GM19351 (cell line): ENCODE measurements around the gene BTG1.

ENCODE experiments used
- ATAC-seq: cut with Tn5 transposase; IDR thresholded peaks from one replicate; pipeline ENCODE4 v1.9.1; 2021; ENCODE audit warnings: mild to moderate bottlenecking, moderate library complexity; ENCODE audit not compliant: unreplicated experiment

The BTG1 gene

GRCh38 chr12:92134638-92135274 is 10.9 kb downstream of the BTG1 start:
- ATAC-seq, result peak; percentile 20

DNA sequence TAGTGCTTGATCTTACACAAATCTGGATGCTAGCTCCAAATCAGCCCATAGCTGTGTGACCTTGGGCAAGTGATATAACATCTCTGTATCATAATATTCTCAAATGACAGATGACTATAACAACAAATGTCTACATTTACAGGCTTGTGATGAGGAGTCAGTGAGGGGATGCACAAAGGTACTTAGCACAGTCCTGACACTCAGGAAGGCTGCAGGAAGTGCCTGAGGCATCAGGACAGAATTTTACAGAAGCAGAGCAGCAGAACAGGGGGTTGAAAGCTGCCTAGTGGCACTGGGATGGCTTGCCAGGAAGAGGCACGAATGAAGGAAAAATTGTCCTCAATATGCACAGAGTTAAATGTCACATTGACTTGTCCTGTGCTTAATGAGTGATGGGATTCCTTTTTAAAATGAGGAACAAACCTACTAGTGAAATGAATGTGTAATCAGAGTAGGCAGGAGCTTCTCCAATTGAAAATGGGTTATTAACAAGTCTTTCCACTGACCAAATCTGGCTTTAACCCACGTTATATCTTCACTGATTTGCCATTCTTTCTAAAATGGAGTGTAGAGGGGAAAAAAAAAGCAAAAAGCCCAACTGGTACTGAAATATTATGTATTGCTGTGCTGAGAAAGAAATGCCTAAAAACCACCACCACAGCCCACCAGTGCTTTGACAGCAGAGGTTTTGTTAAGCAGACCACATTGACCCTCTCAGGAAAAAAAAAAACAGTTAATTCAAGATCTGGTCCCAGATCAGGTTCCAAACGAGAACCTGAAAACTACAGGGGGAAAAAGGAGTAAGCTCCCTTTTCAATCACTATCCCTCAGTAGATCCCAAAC is 11.6 kb downstream of the BTG1 start:
- ATAC-seq, result peak; percentile 39

DNA sequence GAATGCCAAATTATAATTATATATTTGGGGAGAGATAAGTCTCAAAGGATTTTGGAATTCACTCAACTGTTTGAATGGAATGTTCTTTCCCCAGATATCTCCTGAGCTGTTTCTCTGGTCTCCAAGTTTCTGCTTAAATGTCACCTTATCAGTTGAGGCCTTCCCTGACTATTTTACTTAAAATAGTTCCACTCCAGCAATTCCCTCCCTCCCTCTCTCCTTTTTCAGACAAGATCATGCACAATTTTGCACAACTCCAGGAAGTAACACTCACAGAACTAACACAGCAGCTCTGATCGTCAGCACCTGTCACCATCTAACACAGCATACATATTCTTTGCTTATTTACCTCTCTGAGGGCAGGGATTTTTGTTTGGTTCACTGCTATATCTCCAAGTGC is 12.5 kb downstream of the BTG1 start:
- no peak for ATAC-seq

DNA sequence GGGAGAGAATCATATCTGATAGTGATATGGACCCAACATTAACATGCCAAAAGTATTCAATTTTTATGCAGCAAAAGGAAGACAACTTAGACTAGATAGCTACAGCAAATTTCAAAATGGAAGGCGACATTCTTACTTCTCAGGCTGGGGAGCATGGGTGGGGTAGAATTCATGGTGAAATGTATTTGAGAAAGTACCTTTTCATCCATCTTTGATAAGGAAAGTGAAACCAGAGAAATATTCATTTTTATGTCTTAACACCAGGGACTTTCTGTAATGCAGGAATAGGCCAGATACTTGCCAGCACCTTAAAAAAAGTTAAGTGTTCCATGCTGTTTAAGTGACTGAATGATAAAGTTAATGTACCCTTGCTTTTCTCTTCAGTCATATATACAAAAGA is 13.4 kb downstream of the BTG1 start:
- ATAC-seq, result no peak

DNA sequence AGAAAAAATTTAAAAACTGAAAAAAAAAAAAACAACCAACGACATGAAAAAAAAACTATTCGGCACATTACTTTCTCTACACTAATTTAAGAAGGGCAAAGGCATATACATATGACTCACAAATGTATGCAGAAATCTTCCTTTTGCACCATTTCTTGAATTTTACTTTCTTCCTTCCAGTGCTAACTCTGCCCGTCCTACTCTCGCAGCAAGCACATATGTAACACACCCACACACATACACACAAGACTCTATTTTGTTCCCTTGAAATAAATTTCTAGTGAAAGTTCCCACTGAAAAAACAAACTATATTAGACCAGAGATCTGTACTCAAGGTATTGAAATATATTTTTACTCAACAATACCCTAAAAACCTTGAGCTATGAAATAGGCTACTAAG is 14.6 kb downstream of the BTG1 start:
- ATAC-seq, result no peak

- no peak for ATAC-seq
Observed at GRCh38 chr12:92129609-92130008, 16.0 kb downstream of the BTG1 start.

GRCh38 chr12:92128612-92129011 is 17.0 kb downstream of the BTG1 start:
- no peak for ATAC-seq

GRCh38 chr12:92124689-92125029 is 21.0 kb downstream of the BTG1 start:
- ATAC-seq, result peak; percentile 28

- ATAC-seq, result peak; percentile 43
Observed at GRCh38 chr12:92123780-92124688, 21.6 kb downstream of the BTG1 start.

DNA sequence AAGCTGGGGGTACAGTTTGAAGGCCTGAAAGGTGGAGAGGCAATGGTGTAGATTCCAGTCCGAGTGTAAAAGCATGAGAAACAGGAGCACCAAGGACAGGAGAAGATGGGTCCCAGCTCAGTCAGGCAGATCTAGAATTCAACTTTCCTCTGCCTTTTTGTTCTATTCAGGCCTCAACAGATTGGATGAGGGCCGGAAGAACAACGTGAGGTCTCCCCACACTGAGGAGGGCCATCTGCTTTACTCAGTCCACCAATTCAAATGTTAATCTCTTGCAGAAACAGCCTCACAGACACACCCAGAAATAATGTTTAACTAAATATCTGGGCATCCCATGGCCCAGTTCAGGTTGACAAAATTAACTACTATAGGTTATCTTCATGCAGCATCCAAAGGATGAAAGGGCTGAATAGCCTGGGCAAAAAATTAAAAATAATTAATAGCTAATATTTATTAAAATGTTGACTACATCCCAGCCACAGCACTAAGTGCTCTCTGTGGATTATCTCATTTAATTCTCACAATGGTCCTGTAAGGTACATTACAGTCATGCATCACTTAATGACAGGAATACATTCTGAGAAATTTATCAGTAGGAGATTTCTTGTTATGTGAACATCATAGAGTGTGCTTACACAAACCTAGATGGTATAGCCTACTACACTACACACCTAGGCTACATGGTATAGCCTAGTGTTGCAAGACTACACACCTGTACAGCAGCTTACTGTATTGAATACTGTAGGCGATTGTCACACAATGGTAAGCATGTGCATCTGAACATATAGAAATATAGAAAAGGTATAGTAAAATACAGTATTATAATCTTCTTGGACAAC is 22.5 kb downstream of the BTG1 start:
- ATAC-seq, result no peak

DNA sequence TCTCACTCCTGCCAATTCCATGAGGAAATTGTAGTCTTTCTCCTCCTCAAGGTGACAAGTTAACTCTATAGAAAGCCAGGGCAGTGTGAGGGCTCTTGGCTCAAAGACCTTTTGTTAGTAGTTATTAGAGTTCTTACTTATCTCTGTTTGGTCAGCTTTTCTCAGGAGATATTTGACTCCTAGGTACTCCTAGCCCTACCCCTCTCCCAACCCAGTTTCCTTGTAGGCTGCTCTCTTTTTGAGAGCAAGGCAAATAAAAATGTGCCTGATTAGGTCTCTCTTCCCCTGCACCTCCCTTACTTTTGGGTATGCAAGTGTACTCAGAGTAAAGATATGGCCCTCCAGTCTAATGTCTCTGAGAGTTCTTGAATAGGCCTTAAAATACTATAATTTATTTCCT is 23.8 kb downstream of the BTG1 start:
- no peak for ATAC-seq

- ATAC-seq, result no peak
Observed at GRCh38 chr12:92118826-92119536, 26.7 kb downstream of the BTG1 start.

DNA sequence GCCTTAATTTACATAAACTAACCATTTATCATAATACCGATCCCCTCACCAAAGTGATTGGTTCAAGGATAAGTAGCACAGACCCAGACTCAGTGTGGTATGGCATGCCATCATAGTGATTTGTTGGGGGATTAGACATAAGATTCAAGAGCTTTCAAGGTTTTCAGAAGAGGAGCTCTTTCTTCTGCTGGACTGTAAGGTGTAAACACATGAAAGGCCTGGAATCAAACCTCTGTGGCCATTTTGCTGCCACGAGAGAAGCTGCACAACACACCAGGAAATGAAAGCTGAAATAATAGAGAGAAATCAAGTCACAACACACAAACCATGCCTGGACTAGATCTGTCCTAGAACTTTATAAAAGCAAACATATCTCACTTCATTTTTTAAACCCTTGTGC is 30.8 kb downstream of the BTG1 start:
- no peak for ATAC-seq

- ATAC-seq, result peak; percentile 78
Observed at GRCh38 chr12:92111256-92111655, 34.4 kb downstream of the BTG1 start.

- ATAC-seq, result no peak
Observed at GRCh38 chr12:92110083-92110640, 35.5 kb downstream of the BTG1 start.

GRCh38 chr12:92109613-92110012 is 36.0 kb downstream of the BTG1 start:
- no peak for ATAC-seq

GRCh38 chr12:92108651-92109050 is 37.0 kb downstream of the BTG1 start:
- ATAC-seq, result no peak

DNA sequence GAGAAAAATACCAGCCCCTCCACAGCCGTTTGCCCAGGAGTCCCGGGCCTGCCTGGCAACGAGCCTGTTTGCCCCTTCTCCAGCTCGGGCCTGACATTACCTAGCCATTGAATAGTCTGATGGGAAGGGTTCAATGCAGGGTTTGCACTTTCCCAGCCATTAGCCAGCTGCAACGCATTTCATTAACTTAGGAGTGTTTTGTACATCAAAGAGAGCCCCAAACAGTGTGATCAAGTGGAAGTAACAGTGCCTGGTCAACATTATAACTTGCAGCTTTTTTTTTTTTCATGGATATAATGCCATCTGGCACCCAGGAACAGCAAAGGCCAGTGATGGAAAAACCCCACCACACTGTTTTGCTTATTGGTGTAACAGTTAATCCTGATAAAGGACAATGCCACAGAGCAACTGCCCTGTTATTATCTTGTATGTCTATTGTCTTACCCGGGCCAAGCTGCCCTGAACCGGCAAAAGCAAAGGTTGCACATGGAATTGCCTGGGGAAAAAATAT is 38.0 kb downstream of the BTG1 start:
- no peak for ATAC-seq

DNA sequence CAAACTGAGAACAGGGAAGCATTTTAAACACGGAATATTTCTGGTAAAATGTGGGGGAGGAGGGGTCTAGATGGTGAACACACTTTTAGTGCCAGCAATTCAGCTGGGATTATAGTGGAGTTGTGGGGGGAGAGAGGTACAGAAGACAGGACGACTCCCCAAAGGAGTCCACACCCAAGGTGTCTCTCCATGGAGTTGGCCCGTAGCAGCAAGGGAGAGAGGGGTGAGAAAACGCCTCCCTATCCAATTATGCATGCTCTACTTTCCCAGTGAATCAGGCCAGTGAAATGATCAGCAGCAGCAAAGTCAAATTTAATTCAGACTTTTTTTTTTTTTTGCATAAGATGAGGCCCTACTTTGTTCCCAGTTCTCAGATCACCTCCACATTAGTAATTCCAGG is 38.6 kb downstream of the BTG1 start:
- ATAC-seq, result no peak

GRCh38 chr12:92105676-92106075 is 40.0 kb downstream of the BTG1 start:
- no peak for ATAC-seq
